Spinal cord (tissue), 10 donors: Measurements from ENCODE around the gene INHBB. TPM values are rescaled to one million over a fixed set of nuclear protein-coding genes. Genes with fewer than 3 reads are reported as not detected.
A peak's percentile ranks its signal among the peaks of the same experiment; 100 is the strongest.

ENCODE experiments used
- DNase-seq, 6 donors: peaks; one replicate each; pipeline versions ENCODE4 v3.0.0 to v3.0.0-alpha.2; 2013 to 2015; ENCODE audit warnings: low spot score in 6 of 6, low read depth in 4 of 6
- H3K27ac ChIP-seq: one replicate; pipeline ENCODE4 v1.5.1; 2013; ENCODE audit warnings: low read depth, low read length, control low read depth
- H3K27me3 ChIP-seq: one replicate; pipeline ENCODE4 v1.6.1; 2013; ENCODE audit warnings: low read length; ENCODE audit not compliant: control insufficient read depth, insufficient read depth
- H3K36me3 ChIP-seq: one replicate; pipeline ENCODE4 v1.6.1; 2013; ENCODE audit warnings: low read length; ENCODE audit not compliant: control insufficient read depth, insufficient read depth
- H3K4me1 ChIP-seq: one replicate; pipeline ENCODE4 v1.6.1; 2013; ENCODE audit warnings: low read length; ENCODE audit not compliant: control insufficient read depth, insufficient read depth
- H3K4me3 ChIP-seq: one replicate; pipeline ENCODE4 v1.5.1; 2013; ENCODE audit warnings: low read depth, low read length, control low read depth
- H3K9me3 ChIP-seq: one replicate; pipeline ENCODE4 v1.6.1; 2013; ENCODE audit warnings: low read length; ENCODE audit not compliant: control insufficient read depth, insufficient read depth
- WGBS: methylation state at CpG from one replicate; pipeline ENCODE4 v1.1.5; 2013; ENCODE audit warnings: missing lambda C conversion rate; ENCODE audit not compliant: insufficient coverage; 5-methylcytosine and 5-hydroxymethylcytosine counted together
- polyA plus RNA-seq, 2 donors: library from polyadenylated mRNA; unstranded; fragments of 120-200 nt; gene quantifications; one replicate each; pipeline ENCODE4 v1.2.1, GENCODE V29; 2013; ENCODE audit not compliant: insufficient read length in 2 of 2
- total RNA-seq, 2 donors: library from RNA; depleted of rRNA in 1 of 2; stranded (reverse); fragments of 120-200 nt in 1 of 2; fragments of >200 nt in 1 of 2; gene quantifications; one replicate each; pipeline versions ENCODE4 v1.2.3 to v1.2.4, GENCODE V29; 2013 to 2014
- donor health status: healthy.

INHBB gene
- total and polyA plus RNA-seq, 4 donors: 2.0 to 13.2 (median 6.5) TPM

DNA sequence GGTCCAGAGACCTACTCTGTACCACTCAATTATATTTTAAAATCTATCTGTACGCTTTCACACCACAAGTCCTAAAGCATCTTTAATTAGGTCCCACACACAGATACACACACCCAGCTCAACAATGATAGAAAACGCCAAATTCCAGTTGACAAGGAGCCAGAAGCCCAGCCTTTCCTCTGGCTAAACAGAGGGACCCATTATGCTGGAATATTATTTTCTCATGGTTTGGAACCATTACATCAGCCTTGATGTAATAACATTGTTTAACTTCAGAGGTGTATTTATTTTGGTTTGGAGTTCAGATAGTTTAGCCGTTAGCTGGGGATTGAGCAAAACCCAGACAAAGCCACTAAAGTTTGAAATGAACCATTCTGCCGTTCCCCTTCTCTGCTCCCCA is 14.0 kb upstream of the INHBB start:
- no peak overlapping the region for H3K27ac ChIP-seq
- no peaks in the 10 kb centered on the region for H3K9me3 ChIP-seq
- WGBS: 90% methylated on average over 2 of the region's 4 CpGs
- no peak overlapping the region for H3K4me3 ChIP-seq
- H3K27me3 ChIP-seq: no peaks in the 10 kb centered on the region
- H3K4me1 ChIP-seq: no peaks in the 10 kb centered on the region
- DNase-seq: peak in 1 of 6 donors; percentile 40
- H3K36me3 ChIP-seq: no peaks in the 10 kb centered on the region

DNA sequence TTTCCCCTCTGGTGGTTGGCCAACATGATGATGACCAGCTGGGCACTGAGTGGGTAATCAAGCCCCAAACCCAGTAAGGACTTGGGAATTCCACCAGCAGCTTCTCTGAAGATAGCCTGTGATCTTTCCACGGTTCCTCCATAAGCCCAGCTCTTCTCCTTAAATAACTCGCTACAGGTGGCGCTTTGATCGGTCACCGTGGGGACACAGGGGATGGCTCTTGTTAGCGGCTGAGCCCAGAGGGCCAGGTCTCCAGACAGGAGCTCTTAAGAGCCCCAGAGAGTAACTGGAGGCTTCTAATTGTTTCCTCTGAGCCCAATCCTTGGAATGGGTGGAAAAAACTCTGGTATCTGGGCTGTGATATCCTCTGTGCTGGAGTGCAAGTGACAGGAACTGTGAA is 13.6 kb upstream of the INHBB start:
- no peak overlapping the region for H3K27ac ChIP-seq
- H3K9me3 ChIP-seq: no peaks in the 10 kb centered on the region
- H3K36me3 ChIP-seq: no peaks in the 10 kb centered on the region
- WGBS: 87% methylated on average over 6 of the region's 6 CpGs
- H3K4me1 ChIP-seq: no peaks in the 10 kb centered on the region
- no peak for DNase-seq
- H3K4me3 ChIP-seq: no peak overlapping the region
- no peaks in the 10 kb centered on the region for H3K27me3 ChIP-seq

DNA sequence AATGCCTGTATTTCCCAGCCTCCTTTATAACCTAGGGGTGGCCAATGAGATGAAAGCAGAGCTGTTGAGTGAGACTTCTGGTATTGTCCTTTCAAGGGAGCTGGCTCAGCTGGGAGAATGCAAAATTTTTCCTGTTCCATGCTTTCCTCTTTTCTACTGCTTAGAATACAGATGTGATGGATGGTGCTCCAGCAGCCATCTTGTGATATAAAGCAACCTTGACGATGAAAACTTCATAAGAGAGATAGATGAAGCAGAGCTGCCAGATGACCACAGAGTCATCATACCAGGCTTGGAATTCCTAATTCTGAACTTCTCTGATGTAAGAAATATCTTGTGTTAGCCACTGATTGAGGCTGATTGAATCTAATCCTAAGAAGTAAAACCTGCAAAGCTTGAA is 11.9 kb upstream of the INHBB start:
- Histone ChIP-seq H3K27me3 (no peaks in the 10 kb centered on the region), H3K9me3 (no peaks in the 10 kb centered on the region), H3K27ac (no peak overlapping the region), H3K36me3 (no peaks in the 10 kb centered on the region), H3K4me3 (no peak overlapping the region), H3K4me1 (no peaks in the 10 kb centered on the region)
- no peak for DNase-seq
- WGBS: no CpG with 5 or more reads among the region's 1 CpG

DNA sequence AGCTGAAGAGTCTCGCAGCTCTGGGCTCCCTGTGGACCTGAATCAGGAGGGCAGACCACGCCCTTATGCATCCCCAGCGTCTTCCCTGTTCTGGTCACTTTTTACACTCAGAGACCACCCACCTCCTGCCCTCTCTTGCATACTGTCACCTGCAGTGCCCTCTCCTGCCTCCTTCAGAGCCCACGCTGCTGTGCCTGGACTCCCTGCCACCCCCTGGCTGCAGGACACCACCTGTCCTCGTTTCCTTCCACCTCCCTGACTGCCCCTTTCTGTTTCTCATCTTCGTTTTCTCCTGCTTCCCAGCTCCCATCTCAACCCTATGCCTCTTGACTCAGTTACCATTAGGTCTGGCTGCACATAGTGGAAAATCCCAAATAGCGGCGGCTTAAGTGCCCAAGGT is 9.2 kb upstream of the INHBB start:
- H3K36me3 ChIP-seq: no peaks in the 10 kb centered on the region
- DNase-seq: no peak
- peaks cover 4% of the 10 kb centered on the region for H3K27me3 ChIP-seq
- no peak overlapping the region for H3K27ac ChIP-seq
- 77% methylated on average over 8 of the region's 8 CpGs for WGBS
- no peaks in the 10 kb centered on the region for H3K9me3 ChIP-seq
- no peak overlapping the region for H3K4me3 ChIP-seq
- H3K4me1 ChIP-seq: no peaks in the 10 kb centered on the region

DNA sequence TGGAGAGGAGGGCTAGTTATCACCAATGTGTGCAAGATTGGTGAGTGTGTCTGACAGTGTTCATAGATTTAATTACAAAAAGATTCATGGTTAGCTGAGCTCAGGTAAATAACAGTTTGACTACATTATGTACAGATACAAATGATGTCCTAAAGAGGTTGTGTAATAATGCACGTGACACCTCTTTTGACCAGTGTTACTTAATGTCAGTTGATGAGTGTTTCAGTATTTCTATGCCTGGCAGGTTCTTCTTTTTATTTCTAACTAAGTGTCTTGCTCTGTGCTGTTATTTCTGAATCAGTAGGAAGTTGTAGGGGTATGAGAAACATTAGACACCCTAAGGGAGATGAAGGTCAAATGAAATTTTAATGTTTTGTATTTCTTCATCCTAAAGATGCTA is 7.9 kb upstream of the INHBB start:
- 100% methylated on average over 1 of the region's 1 CpG for WGBS
- Histone ChIP-seq H3K4me1 (peaks cover 7% of the 10 kb centered on the region), H3K36me3 (no peaks in the 10 kb centered on the region), H3K27ac (no peak overlapping the region), H3K9me3 (no peaks in the 10 kb centered on the region), H3K4me3 (no peak overlapping the region), H3K27me3 (peaks cover 16% of the 10 kb centered on the region)
- DNase-seq: no peak

DNA sequence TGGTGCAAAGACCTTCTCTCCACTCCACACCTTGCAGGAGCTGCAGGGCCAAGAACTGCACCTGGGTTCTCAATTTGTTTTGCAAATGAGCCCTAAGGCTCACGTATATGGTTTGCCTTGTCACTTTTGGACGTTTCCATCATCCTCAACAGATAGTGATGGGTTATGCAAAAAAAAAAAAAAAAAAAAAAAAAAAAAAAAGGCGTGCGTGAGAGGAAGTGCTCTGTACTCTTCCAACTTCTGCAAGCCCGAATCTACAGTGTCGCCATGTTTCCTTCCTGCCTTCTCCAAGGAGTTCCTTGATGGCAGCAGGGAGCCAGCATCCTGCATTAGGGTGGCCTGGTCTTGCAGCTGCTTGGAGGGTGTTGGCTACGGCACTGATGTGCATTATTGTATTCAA is 4.0 kb upstream of the INHBB start:
- H3K4me3 ChIP-seq: no peak overlapping the region
- no peak overlapping the region for H3K27ac ChIP-seq
- no peak for DNase-seq
- no peaks in the 10 kb centered on the region for H3K9me3 ChIP-seq
- H3K27me3 ChIP-seq: peaks cover 36% of the 10 kb centered on the region
- H3K36me3 ChIP-seq: no peaks in the 10 kb centered on the region
- H3K4me1 ChIP-seq: peaks cover 26% of the 10 kb centered on the region
- WGBS: 93% methylated on average over 3 of the region's 7 CpGs

DNA sequence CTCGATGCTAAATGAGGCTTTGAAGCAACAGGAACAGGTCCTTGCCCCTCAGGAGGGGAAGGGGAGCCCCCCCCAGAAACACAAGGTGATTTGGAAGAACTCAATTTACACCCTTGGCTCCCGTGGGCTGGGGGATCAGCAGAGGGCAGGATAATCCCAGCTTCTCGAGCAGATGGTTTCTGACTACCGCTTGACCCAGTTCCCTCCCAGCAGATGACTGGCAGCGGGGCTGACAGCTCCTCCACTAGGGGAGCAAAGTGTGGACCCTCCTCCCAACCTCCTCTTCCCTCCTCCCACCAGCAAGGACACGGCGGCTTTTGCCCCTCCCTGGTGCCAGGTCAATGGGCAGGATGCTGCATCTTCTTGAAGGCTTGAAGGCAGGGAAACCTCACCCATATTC is 3.5 kb upstream of the INHBB start:
- 55% methylated on average over 7 of the region's 7 CpGs for WGBS
- no peak overlapping the region for H3K27ac ChIP-seq
- no peaks in the 10 kb centered on the region for H3K36me3 ChIP-seq
- no peak for DNase-seq
- H3K27me3 ChIP-seq: peaks cover 40% of the 10 kb centered on the region
- no peak overlapping the region for H3K4me3 ChIP-seq
- peaks cover 31% of the 10 kb centered on the region for H3K4me1 ChIP-seq
- H3K9me3 ChIP-seq: no peaks in the 10 kb centered on the region

DNA sequence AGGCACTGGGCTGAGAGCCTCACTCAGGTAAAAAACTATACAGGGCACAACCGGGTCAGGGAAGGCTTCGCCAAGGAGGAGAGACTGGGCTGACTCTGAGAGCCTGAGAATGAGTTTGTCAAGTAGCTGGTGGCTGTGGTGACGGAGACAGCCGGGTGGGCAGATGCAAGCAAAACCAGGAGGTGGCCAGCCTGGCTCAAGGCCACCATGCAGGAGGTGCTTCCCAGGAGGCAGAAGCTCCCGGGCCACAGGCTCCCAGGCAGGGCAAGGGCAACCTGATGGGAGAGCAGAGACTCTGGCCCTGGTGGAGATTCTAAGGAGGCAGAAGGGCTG is 2.9 kb upstream of the INHBB start:
- Histone ChIP-seq H3K4me1 (peaks cover 37% of the 10 kb centered on the region), H3K36me3 (no peaks in the 10 kb centered on the region), H3K9me3 (no peaks in the 10 kb centered on the region), H3K27ac (no peak overlapping the region), H3K27me3 (peaks cover 47% of the 10 kb centered on the region), H3K4me3 (no peak overlapping the region)
- no peak for DNase-seq
- WGBS: 28% methylated on average over 5 of the region's 5 CpGs

DNA sequence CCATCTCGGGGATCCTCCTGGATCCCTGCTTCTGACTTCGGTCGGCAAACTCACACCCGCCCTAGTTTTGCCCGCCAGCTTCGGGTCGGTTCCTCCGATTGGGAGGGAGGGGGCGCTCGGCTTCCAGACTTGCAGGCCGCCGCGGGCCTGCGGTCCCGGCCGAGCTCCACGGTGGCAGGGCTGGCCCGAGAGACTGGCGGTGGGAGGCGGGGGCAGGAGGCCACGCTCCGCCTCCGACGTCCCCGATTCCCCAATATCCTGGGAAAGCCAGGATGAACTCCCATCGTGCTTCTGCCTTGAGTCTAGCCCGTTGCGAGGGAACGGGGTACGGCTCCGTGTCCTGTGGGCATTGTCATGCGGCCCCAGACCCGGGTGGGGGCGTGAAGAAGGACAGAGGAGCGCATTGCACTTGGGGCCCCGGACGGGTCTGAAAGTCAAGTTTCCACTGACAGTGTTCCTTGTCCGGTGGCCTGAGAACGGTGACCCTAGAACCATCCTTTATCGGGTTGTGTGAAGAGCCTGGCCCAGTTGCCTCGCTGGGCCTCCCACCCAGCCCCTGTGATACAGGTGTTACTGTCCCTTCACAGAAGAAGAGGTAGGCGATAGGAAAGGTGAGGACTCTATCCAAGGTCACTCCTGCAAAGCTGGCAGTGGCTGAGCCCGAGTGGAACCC is 2.4 kb upstream of the INHBB start:
- H3K27ac ChIP-seq: peak overlapping the region; percentile 52
- H3K4me1 ChIP-seq: peaks cover 42% of the 10 kb centered on the region
- no peaks in the 10 kb centered on the region for H3K9me3 ChIP-seq
- WGBS: 5% methylated on average over 43 of the region's 43 CpGs
- peak in 2 of 6 donors; percentile 90 to 93 for DNase-seq
- H3K36me3 ChIP-seq: no peaks in the 10 kb centered on the region
- H3K4me3 ChIP-seq: no peak overlapping the region
- H3K27me3 ChIP-seq: peaks cover 52% of the 10 kb centered on the region

DNA sequence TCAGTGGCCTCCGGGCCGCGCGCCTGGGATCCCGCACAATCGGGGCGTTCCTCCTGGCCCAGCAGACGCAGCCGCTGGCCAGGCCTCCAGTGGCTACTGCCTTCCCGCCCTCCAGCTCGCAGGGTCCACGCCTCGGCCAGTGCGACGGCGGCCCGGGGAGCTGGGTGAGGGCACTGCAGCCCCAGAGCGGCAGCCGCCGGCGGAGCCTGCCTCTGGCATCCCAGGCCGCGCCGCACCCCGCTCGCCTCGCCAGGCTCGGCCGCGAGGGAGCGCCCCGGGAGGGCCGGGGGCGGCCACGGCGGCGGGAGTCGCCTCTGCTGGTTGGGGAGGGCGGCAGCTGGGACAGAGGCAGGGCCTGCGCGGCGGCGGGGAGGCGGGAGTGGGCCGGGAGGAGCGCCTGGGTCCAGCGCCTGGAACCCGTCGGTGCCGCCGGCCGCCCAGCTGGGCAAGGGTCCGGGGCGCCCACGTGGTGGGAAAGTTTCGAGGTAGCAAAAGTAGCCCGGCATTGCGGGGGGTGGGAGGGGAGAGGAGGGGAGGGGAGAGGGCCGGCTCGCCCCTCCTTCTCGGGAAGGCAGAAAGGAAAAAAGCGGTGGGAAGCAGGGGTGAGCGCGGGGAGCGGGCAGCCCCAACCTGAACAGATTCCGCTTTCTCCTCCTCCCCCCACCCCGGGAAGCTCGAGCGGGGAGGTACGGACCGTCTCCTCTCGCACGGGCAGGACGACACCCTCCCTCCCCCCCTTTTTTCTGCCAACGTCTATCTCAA is 1.5 kb upstream of the INHBB start:
- H3K36me3 ChIP-seq: peaks cover 5% of the 10 kb centered on the region
- no peaks in the 10 kb centered on the region for H3K9me3 ChIP-seq
- peak overlapping the region; percentile 40 for H3K27ac ChIP-seq
- WGBS: 2% methylated on average over 61 of the region's 75 CpGs
- peak overlapping the region; percentile 16 for H3K4me3 ChIP-seq
- DNase-seq: peak in 2 of 6 donors; percentile 67 to 74
- peaks cover 58% of the 10 kb centered on the region for H3K27me3 ChIP-seq
- H3K4me1 ChIP-seq: peaks cover 50% of the 10 kb centered on the region
